Measurements from ENCODE around the gene RBM28. TPM values are rescaled to one million over a fixed set of nuclear protein-coding genes. Genes with fewer than 3 reads are reported as not detected.
"Not testable (repeated sequence)": the region's sequence is repeated elsewhere in the genome, so short reads cannot be mapped to it uniquely, and the experiment has no call there.

The RBM28 gene
- total RNA-seq, 1 donor from 2014 or later = 13.5 TPM

DNA sequence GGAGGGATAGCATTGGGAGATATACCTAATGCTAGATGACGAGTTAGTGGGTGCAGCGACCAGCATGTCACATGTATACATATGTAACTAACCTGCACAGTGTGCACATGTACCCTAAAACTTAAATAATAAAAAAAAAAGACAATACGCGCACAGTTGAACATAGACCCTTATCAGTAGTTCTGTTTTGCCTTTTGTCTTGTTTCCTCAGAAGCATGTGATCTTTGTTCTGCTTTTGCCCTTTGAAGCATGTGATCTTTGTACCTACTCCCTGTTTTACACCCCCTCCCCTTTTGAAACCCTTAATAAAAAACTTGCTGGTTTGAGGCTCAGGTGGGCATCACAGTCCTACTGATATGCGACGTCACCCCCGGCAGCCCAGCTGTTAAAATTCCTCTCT lies 45.7 kb downstream of the RBM28 start:
- DNase-seq (ENCODE audit: low spot score); ATAC-seq: not testable (repeated sequence)

DNA sequence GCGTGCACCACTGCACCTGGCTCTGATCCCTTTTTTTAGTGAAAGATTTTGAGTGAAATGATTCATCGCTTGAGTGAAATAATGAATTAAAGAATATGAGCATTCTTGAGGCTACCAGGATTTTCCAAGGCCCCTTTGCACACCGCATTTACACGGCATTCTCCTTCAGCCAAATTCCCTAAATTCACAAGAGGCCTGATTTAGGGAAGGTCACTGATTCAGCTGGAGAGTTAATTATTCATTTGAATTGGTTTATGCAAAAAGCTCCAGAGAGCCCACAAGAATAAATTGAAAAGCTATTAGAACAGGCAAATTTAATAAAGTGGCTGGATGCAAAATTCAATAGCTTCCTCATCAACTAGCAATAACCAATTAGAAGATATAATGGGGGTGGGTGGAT lies 56.2 kb downstream of the RBM28 start:
- no peak for DNase-seq (ENCODE audit: low spot score)
- no peak for ATAC-seq

DNA sequence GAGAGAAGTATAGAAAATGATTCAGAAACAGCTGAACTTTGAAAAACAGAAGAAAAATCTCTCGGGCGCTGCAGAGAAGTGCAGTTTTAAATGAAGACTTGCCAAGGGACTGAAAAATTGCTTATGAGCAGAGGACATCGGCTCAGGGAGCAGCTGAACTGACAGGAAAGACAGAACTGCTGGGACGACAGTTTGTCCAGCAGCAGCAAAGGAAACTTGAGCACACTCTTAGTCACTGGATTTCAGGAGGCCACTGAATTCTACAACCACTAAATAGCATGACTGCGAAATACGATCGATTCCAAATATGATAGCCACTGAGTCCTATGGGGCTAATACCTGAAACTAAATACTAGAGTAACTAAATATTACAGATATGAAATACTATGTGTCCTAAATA lies 59.6 kb downstream of the RBM28 start:
- DNase-seq (ENCODE audit: low spot score) = no peak
- no peak for ATAC-seq

- no peak for ATAC-seq
- DNase-seq (ENCODE audit: low spot score) = no peak
Measured at GRCh38 chr7:128281605-128282380, 61.9 kb downstream of the RBM28 start.

GRCh38 chr7:128280451-128280850 lies 63.3 kb downstream of the RBM28 start:
- ATAC-seq; DNase-seq (ENCODE audit: low spot score): not testable (repeated sequence)

DNA sequence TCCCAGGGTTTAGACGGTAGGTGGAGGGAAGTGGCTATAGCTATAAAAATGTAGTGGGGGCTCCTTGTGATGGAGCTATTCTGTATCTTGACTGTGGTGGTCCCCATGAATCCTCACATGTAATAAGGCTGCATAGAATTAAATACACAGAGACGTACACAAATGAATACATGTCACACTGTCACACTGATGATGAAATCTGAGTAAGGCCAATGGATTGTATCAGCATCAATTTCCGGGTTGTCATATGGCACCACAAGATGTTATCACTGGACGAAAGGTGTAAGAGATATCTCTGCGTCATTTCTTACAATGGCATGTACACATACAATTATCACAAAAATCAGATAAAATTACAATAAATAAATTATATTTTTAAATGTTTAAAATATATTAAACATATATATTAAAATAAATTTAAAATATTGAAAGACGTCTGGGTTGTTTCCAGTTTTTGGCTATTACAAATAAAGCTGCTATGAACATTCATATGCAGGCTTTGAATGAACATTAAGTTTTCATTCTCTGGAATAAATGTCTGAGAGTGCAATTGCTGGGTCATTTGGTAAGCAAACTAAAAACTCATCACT lies 64.5 kb downstream of the RBM28 start:
- ATAC-seq (no peak), DNase-seq (ENCODE audit: low spot score) (no peak)

DNA sequence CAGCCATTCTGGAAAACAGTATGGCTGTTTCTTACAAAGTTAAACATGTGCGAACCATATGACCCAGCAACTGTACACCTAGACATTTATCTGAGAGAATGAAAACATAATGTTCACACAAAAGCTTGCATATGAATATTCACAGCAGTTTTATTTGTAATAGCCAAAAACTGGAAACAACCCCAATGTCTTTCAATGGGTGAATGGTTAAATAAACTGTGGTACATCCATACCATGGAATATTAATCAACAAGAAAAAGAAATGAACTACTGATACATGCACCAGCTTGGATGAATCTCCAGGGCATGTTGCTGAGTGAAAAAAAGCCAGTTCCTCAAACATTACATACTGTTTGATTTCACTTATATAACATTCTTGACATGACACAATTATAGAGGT lies 65.3 kb downstream of the RBM28 start:
- ATAC-seq (no peak), DNase-seq (ENCODE audit: low spot score) (no peak)

- ATAC-seq (no peak), DNase-seq (ENCODE audit: low spot score) (no peak)
Measured at GRCh38 chr7:128275681-128276080, 68.0 kb downstream of the RBM28 start.

DNA sequence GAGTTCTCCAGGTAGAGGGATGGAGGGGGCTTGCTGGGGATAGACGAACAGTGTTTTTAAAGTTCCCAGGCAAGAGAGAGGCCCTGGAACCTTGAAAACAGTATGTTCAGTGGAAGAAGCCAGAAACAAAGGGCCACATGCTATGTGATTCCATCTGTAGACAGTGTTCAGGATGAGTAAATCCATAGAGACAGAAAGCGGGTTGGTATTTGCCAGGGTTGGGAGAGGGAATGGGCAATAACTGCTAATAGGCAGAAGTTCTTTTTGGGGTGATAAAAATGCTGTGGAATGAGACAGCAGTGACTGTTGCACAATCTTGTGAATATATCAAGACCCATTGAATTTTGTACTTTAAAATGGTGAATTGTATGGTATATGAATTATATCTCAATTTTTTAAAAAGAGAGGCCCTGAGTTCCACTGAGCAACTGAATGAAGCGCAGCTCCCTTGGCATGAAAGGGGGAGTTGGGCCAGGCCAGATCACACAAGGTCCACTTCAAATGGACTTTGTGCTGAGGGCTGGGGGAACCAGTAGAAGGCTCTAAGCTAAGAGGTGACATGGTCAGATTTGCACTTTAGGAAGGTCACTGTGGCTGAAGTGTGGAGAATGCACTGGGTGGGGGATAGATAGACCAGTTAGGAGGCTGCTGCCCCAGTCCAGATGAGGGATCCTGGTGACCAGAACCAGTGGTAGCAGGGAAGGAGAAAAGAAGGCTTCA lies 68.7 kb downstream of the RBM28 start:
- DNase-seq (ENCODE audit: low spot score) = no peak

DNA sequence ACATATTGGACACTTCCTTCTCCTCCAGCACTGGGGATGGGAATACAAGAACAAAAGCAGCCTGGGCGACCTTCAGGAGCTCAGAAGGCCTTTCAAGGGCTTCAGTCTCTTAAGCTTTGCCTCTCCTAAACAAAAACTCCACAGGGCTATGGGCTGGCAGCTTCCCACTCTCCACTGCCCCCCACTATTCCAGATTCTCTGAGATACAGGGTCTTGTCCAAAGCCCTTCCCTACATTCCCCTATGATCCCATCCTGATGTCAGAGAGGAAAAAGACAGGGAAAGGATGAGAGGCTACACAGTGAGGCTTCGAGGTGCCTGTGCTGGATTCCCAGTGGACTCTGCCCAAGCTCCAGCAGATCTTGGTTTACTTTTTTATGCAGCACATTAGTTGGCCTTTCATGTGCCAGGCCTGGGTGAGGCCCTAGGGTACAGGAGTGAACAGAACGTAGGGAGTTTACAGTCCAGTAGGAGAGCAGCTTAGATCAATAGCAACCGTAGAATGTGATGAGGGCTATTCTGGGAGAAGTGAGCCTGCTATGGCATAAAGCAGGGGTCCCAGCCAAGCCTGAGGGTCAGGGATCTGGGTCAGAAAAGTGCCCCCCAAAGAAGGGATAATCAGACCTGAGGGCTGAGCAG lies 69.3 kb downstream of the RBM28 start:
- ATAC-seq (peak; percentile 69), DNase-seq (ENCODE audit: low spot score) (no peak)

More for the DNA sequence above, 68.7 kb downstream of the RBM28 start:
- ATAC-seq = peak; percentile 78

DNA sequence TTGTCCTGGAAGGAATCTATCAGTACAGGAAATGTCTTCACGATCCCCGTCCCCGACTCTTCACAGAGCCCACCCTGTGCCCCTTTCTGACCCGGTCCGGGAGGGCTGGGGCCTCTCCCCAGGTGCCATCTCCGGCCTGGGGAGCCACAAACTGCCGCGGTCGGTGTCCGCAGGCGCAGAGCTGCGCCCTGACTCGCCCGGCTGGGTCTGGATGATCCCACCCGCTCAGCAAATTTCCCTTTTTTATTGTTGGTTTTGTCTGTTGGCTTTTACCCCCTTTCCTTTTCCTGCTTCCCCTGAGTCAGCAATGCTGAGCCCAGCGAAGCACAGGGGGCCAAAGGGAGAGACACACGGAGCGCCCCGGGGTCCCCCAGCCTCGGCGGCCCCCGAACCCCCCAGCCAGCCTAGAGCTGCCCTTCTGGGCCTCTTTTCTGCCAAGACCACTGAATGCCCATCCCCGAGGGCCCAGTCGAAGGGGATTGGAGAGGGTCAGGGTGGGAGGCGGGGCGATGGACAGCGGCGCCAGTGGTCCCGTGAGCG lies 71.7 kb downstream of the RBM28 start:
- no peak for ATAC-seq
- DNase-seq (ENCODE audit: low spot score) = no peak

DNA sequence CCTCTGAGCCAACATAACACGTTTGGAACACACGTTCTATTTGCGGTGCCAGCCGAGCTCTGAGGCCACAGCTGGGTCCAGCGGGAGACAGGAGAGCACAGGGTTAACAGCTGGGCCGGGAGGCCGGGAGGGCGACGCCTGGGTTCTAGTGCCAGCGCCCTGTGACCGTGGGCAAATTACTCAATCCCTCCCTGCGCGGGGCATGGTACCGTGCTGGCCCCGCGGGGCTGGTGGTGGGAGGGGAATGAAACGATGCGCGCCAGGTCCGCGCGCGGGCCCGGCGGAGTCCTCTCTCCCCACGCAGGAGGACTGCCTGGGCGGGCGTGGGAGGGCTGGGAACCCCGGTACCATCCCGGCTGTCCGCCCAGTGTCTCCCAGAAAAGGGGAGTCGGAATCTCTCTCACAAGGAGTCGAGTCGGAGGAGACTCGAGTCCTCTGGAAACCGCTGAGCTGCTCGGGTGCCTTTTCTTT lies 72.2 kb downstream of the RBM28 start:
- ATAC-seq = peak; percentile 63
- no peak for DNase-seq (ENCODE audit: low spot score)

DNA sequence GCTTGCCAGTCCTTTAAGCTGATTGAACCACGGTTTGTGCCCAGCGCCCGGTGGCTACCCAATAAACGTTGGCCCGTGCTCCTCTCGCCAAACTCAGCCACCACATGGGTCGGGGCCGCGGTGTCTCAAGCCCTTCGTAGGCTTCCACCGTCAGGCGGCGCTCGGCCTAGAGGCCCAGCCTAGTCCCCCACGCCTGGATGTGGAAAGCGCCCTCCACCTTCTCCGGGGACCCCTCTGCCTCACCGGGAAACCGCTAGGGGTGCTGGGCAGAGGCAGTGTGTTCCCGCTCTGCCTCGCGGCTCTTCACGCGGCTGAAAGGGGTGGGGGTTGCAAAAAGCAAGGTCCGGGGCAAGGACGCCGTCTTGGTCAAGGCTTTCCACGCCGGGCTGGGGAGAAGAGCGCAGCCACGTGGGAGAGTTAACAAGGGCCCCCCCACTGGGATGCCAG lies 72.9 kb downstream of the RBM28 start:
- peak; percentile 15 for ATAC-seq
- DNase-seq (ENCODE audit: low spot score) = no peak

GRCh38 chr7:128268233-128268632 lies 75.5 kb downstream of the RBM28 start:
- no peak for DNase-seq (ENCODE audit: low spot score)

GRCh38 chr7:128267595-128267924 lies 76.1 kb downstream of the RBM28 start:
- ATAC-seq (no peak), DNase-seq (ENCODE audit: low spot score) (no peak)

More at GRCh38 chr7:128268233-128268632, 75.5 kb downstream of the RBM28 start:
- no peak for ATAC-seq

- ATAC-seq = peak; percentile 35
- no peak for DNase-seq (ENCODE audit: low spot score)
Measured at GRCh38 chr7:128266883-128267594, 76.7 kb downstream of the RBM28 start.

GRCh38 chr7:128266529-128266882 lies 77.2 kb downstream of the RBM28 start:
- no peak for DNase-seq (ENCODE audit: low spot score)
- no peak for ATAC-seq

GRCh38 chr7:128265906-128266300 lies 77.8 kb downstream of the RBM28 start:
- DNase-seq (ENCODE audit: low spot score) (no peak), ATAC-seq (no peak)

GRCh38 chr7:128265156-128265905 lies 78.4 kb downstream of the RBM28 start:
- DNase-seq (ENCODE audit: low spot score) (no peak), ATAC-seq (no peak)

GRCh38 chr7:128264477-128264876 lies 79.2 kb downstream of the RBM28 start:
- DNase-seq (ENCODE audit: low spot score) (no peak), ATAC-seq (peak; percentile 62)

All from left lobe of liver (tissue), 2 donors.